ENCODE results near the gene ITPA.
A peak's percentile ranks its signal among the peaks of the same experiment; 100 is the strongest.

Gene ITPA

DNA sequence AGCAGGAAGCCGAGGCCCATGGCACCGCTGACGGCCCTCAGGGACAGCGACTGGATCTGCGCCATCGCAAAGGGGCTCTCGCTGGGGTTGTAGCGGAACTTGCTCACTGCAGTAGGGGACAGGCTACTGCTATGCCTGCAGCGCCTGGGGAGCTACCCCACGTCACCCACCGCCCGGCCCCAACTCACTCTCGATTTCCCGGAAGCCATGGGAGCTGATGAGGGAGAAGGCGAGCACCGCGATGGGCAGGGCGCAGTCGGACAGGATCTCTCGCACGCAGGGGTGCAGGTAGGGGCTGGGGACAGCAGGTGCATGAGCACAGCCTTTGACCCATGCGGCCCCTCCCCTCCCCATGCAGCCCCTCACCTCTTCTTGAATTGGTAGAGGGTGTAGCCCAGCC, 19.9 kb downstream of the ITPA start:
- DNase-seq: peak; percentile 19

DNA sequence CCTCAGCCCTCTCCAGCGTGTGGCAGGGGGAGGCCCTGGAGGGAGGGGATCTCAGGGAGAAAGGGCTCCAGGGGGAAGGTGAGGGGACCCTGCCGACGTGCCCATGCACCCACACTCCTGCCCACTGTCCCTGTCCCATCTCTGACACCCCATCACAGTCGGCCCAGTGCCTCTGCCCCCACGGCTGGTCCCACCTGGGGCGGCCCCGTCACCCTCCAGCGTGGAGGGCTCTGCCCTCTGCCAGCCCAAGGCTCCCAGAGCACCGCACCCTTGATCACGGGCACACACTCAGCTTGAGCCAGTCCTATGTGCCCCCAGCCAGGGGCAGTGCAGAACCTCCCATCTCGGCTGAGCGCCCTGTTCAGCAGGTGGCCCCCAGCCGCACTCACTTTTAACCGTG, 20.5 kb downstream of the ITPA start:
- peak; percentile 14 for DNase-seq

DNA sequence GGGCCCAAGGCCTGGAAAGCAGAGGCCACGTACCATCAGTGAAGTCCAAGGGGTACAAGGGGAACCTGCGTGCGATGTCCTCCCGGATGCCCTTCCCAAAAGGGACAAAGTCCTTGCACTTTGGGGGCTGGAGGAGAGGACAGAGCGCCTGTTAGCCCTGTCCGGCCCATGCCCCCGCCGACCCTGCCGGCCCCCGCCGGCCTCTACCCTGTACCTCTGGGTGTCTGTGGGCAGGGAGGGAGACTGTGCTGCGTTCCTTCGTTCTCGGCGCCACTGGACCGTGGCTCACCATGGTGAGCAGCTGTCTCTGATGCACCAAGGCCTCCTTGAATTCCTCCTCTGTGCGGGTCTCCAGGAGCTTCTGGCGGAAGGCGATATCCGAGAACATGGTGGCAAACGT, 21.8 kb downstream of the ITPA start:
- DNase-seq: no peak

- no peak for DNase-seq
Measured at GRCh38 chr20:3231889-3232588, 22.7 kb downstream of the ITPA start.

GRCh38 chr20:3233131-3233990, 24.1 kb downstream of the ITPA start:
- peak; percentile 21 for DNase-seq

GRCh38 chr20:3233991-3234498, 24.7 kb downstream of the ITPA start:
- DNase-seq: no peak

DNA sequence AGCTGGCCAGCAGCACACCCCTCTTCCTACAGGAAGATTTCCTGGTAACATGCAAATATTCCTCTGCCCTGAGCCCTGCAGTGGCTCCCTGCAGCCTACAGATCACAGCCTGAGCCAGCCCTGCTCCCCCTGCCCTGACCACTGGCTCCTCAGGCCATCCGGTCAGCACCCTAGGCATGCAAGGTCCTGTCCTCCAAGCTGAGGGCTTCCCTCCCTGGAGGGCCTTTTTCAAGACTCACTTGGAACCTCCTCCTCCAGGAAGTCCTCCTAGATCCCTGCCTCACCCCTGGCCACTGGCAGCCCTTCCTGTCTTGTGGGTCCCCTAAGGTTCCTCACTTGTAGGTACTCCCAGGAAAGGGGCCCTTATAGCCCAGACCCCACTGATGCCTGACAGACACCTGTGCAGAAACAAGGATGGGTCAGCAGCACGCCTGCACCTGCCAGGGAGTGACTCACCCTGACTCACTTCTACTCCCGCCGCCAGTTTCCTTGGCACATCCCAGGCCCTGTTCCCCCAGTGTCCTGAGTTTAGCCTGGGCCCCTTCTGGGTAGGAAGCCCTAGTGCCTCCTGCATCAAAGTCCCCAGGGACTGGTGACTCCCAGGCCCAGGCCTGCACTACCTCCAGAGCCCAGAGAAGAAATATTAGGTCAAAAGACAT, 26.5 kb downstream of the ITPA start:
- DNase-seq: no peak

DNA sequence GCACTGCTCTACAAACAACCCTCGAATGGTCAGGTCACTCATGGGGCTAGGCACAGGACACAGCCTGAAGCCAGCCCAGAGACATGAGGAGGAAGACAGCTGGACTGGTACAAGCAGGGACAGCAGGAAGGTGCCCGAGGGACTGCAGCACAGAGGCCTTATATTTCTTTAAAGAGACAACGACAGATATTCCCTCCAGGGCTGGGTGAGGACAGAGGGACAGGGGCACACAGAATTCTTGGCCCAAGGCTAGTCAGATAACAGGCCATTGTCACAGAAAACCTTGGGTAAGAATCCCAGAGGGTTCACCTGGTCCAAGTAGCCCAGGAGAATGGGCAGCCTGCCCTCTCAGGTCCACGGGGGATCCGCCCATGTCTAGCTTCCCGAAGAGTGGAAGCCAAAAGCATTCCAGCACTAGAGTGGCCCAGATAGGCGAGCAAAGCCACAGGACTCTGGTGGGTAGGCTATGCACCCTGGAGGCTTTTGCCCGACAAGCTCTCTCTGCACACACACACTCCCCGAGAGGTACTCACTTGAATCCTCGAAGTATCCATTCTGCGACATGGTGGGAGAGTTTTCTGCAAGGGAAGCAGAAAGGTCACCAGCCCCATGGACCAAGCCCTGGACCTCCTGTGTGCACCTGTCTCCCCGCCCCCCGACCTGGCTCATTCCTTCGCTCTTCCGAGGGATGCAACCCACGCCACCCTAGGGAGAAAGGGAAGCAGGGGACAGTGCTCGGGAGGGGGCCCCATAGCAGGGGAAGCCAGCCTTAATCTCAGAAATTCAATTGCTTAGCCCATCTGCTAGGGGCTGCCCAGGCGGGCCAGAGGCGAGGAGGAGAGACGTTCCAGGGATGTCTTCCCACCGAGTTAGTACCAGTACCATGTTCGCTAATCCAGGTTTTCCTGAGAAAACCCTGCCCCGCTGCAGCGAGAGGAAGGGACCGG, 28.0 kb downstream of the ITPA start:
- DNase-seq: no peak

DNA sequence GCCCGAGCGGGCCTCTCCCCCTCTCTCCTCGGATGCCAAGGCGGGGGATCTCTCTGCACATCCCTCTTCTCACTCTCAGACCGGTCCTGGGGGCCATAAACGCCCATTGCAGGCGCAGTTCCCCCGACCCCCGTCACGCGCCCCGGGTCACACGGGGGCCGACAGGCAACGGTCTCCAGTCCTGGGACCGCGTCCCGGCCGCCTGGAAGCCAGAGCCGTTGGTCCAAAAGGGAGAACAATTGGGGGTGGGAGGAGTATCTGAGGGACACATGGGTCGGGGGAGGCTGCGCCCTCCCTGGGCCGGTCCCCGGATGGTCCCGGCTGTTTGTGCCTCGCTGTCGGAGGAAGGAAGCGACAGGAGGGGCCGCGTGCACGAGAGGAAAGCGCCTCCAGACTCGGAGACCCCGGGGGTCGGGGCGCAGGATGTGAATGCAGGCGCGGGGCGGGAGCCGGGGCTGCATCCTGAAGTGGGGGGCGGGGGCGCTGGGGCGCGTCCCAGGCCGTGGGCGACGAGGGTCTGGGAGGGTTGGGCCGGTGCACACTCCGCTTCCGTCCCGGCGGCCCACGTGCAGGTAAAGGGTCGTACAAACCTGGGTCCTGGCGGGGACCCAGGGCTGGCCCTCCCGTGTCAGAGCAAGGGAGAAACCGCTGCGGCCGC, 28.8 kb downstream of the ITPA start:
- no peak for DNase-seq

DNA sequence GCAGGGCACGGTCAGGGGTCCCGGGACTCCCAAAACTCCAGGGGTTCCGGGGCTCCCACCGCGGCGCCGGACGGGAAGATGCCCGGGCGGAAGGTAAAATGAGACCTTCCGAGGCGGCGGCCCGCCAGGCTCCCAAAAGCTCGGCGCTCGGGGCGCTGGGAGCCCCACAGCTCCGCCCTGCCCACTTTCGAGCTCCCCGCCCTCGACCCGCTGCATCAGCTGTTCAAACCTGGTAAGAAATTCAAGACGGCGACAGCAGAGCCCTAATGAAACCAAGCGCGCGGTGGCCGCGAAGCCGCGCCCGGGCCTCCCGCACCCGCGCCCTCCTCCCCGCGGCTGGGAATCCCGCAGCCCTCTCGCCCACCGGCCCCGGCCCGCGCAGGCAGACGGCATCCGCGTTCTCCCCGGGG, 29.3 kb downstream of the ITPA start:
- DNase-seq: peak; percentile 41

DNA sequence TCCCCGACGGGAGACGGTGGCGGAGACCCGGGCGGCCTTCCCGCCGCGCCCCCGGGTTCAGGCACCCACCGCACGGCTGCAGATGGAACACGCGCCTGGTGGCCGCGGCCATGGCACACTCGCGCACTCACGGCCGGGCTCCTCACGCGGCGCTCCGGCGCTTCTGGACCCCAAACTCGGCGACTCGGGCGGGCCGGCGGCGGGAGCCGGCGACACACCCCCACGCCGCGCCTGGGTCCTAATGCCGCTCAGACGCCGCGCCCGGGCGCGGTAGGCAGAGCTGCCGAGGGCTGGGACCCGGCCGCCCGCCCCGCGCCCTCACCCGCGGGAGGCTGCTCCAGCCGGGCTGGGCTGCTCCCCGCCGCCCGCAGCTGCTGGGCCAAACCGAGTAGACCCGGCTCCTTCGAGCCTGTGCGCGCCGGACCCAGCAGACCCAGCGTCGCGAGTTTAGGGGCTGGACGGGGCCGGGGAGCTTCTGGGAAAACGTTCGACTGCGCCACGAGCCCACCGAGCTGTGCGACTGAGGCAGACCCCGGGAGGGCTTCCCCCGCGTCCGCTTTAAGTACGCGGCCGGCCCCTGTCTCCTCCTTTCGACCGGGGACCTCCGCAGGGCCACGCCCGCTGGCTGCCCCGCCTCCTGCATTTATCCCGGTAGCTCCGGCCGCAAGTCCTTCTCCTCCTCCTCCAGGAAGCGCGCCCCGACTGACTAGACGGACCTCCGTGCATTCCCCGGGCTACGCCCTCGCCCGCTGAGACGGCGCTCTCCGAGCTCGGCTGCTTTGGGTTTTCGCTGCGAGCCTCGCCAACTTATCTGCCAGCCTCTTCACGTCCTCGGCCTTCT, 29.9 kb downstream of the ITPA start, which contains the start of gene SLC4A11:
TSS of gene SLC4A11 (minus strand) at position 165 of the 841 bp plus-strand sequence. CDS start at position 112, 53 bp downstream.
- DNase-seq: peak; percentile 44

- DNase-seq: peak; percentile 26
Measured at GRCh38 chr20:3239867-3240775, 30.8 kb downstream of the ITPA start.

- no peak for DNase-seq
Measured at GRCh38 chr20:3240776-3241363, 31.6 kb downstream of the ITPA start.

- no peak for DNase-seq
Measured at GRCh38 chr20:3242172-3242692, 32.9 kb downstream of the ITPA start.

DNA sequence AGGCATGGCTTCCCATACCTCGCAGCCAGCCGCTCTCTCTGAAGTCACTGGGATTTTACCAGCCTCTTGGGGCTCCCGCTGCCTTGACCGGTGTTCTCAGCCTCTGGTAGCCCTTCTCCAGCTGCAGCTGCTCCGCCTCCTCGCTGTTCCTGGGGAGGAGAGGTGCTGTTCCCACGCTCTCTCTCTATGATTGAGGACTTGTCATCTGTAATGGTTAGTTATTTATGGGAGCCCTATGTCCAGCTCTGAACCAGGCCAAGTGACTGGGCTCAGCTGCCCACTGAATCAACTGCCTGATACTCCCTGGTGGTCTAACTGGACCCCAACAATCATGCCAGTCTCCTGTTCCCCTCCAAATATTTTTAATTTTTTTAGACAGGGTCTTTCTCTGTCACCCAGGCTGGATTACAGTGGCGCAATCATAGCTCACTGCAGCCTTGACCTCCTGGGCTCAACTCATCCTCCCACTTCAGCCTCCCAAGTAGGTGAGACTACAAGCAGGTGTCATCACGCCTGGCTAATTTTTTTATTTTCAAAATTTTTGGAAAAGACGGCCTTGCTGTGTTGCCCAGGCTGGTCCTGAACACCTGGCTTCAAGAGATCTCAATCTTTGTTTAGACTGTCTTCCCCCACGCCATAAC, 34.5 kb downstream of the ITPA start:
- DNase-seq: no peak

GRCh38 chr20:3244613-3245012, 35.3 kb downstream of the ITPA start:
- no peak for DNase-seq

GRCh38 chr20:3245156-3245555, 35.9 kb downstream of the ITPA start:
- DNase-seq: no peak

DNA sequence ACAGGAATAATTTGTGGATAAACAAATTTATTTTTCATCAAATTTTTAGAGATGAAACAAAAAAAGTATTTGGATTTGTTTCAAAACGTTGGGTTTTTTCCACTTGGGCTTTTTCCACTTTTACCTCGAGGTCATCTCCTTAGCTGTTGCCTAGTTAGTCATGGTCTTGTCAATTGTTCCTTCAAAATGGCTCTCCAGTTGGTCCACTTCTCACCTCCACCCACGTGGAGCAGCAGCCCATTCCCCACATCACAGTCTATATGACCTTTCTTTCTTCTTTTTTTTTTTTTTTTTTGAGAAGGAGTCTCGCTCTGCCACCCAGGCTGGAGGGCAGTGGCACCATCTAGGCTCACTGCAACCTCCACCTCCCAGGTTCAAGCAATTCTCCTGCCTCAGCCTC, 36.4 kb downstream of the ITPA start:
- DNase-seq: no peak
